A549 (cell line): ENCODE measurements around the gene RMND5B. TPM values are rescaled to one million over a fixed set of nuclear protein-coding genes. Genes with fewer than 3 reads are reported as not detected.

Experiments used
- ATAC-seq, 2 experiments: fragments of 200-7000 bp in 1 of 2; fragments of >200 bp in 1 of 2; cut with Nextera tagmentation in 1 of 2; cut with Tn5 transposase in 1 of 2; 3 replicates each; pipeline versions ENCODE4 v1.8.0 to v1.9.1; 2018 to 2020; ENCODE audit warnings: mild to moderate bottlenecking in 1 of 2, moderate library complexity in 1 of 2
- CTCF ChIA-PET: fragments of 300-600 bp; sonication (Branson Sonifier 250); formaldehyde crosslinking; extraction: SDS; loops from one replicate; lab custom pipeline; 2021; ENCODE audit warnings: antibody characterized with exemption, inconsistent platforms; lab: Yijun Ruan, JAX
- POLR2A ChIA-PET: fragments of 350-600 bp; formaldehyde crosslinking; extraction: SDS; loops from one replicate; lab custom pipeline; 2021; ENCODE audit warnings: antibody characterized with exemption, inconsistent platforms; lab: Yijun Ruan, JAX
- DNase-seq, 2 experiments: peaks; one replicate each; pipeline versions ENCODE4 v3.0.0 to v3.0.0-alpha.2; 2011 to 2016; ENCODE audit warnings: low read depth in 1 of 2, low spot score in 1 of 2
- FAIRE-seq: peaks from 2 replicates; lab custom pipeline; 2011; peaks lifted over from hg19 to GRCh38; lab: Jason Lieb, UNC
- H3K27ac ChIP-seq, 2 experiments: fragments of >200 bp; sonication (Bioruptor Twin); formaldehyde crosslinking; 3 replicates each; pipeline ENCODE4 v1.5.1; 2016 to 2017
- H3K4me1 ChIP-seq: fragments of >200 bp; sonication (Bioruptor Twin); formaldehyde crosslinking; 3 replicates; pipeline ENCODE4 v1.6.1; 2016
- H3K4me2 ChIP-seq: fragments of >200 bp; sonication (Bioruptor Twin); formaldehyde crosslinking; 3 replicates; pipeline ENCODE4 v1.6.1; 2016
- H3K4me3 ChIP-seq: fragments of >200 bp; sonication (Bioruptor Twin); formaldehyde crosslinking; 3 replicates; pipeline ENCODE4 v1.5.1; 2016
- H3K9me3 ChIP-seq: fragments of >200 bp; sonication (Bioruptor Twin); formaldehyde crosslinking; 3 replicates; pipeline ENCODE4 v1.6.1; 2016
- ATOH8 ChIP-seq: fragments of 250-450 bp; sonication (Bioruptor Pico); IDR thresholded peaks from 2 replicates; pipeline ENCODE4 v1.5.0; 2020; ENCODE audit warnings: low read depth, mild to moderate bottlenecking, moderate library complexity
- BCL3 ChIP-seq: fragments of >200 bp; sonication (Bioruptor Twin); formaldehyde crosslinking; IDR thresholded peaks from 3 replicates; pipeline ENCODE4 v1.6.1; 2016
- BHLHE40 ChIP-seq: IDR thresholded peaks from 2 replicates; pipeline ENCODE4 v1.6.1; 2012; ENCODE audit warnings: low read depth, low read length, inconsistent platforms
- CBX8 ChIP-seq: fragments of 200-600 bp; sonication (generic); IDR thresholded peaks from 2 replicates; pipeline ENCODE4 v1.6.1; 2016
- CHD2 ChIP-seq: fragments of 150-350 bp; IDR thresholded peaks from 2 replicates; pipeline ENCODE4 v1.6.1; 2014; ENCODE audit warnings: low read length; ENCODE audit not compliant: partially characterized antibody
- CTCF ChIP-seq: fragments of >200 bp; sonication (Bioruptor Twin); formaldehyde crosslinking; IDR thresholded peaks from 3 replicates; pipeline ENCODE4 v1.5.1; 2016
- E2F6 ChIP-seq: IDR thresholded peaks from 2 replicates; pipeline ENCODE4 v1.6.1; 2012; ENCODE audit warnings: low read depth, borderline replicate concordance
- EHF ChIP-seq: fragments of 250-450 bp; sonication (Bioruptor Pico); IDR thresholded peaks from 2 replicates; pipeline ENCODE4 v1.5.0; 2020; ENCODE audit warnings: mild to moderate bottlenecking
- EHMT2 ChIP-seq: fragments of 200-600 bp; sonication (generic); IDR thresholded peaks from 2 replicates; pipeline ENCODE4 v1.6.1; 2016; ENCODE audit warnings: antibody characterized with exemption, low read depth, mild to moderate bottlenecking, moderate library complexity
- FOXS1 ChIP-seq: fragments of 250-450 bp; sonication (Bioruptor Pico); IDR thresholded peaks from 2 replicates; pipeline ENCODE4 v1.5.0; 2020; ENCODE audit warnings: mild to moderate bottlenecking, moderate library complexity
- HMGXB4 ChIP-seq: fragments of 250-450 bp; sonication (Bioruptor Pico); IDR thresholded peaks from 2 replicates; pipeline ENCODE4 v1.5.0; 2021; ENCODE audit warnings: mild to moderate bottlenecking, moderate library complexity, borderline replicate concordance
- JUN ChIP-seq, 2 experiments: fragments of >200 bp; sonication (Bioruptor Twin); formaldehyde crosslinking; IDR thresholded peaks; 2 replicates in 1 of 2; 3 replicates in 1 of 2; pipeline ENCODE4 v1.6.1; 2016 to 2017
- MAFK ChIP-seq: fragments of 450-650 bp; IDR thresholded peaks from 2 replicates; pipeline ENCODE4 v1.6.1; 2014; ENCODE audit not compliant: partially characterized antibody
- NFE2L2 ChIP-seq: fragments of 150-350 bp; conservative IDR thresholded peaks from 2 replicates; pipeline ENCODE4 v1.6.1; 2014; ENCODE audit warnings: low read length
- POLR2A ChIP-seq: IDR thresholded peaks from 2 replicates; pipeline ENCODE4 v1.6.1; 2012; ENCODE audit warnings: mild to moderate bottlenecking, low read length
- RFX5 ChIP-seq: fragments of 450-650 bp; IDR thresholded peaks from 2 replicates; pipeline ENCODE4 v1.7.1; 2014; ENCODE audit warnings: antibody characterized with exemption, mild to moderate bottlenecking, moderate library complexity
- RNF2 ChIP-seq: fragments of 200-600 bp; sonication (generic); IDR thresholded peaks from 2 replicates; pipeline ENCODE4 v1.6.1; 2016; ENCODE audit warnings: low read depth, mild to moderate bottlenecking, antibody characterized with exemption, moderate library complexity, borderline replicate concordance
- TFCP2L1 ChIP-seq: fragments of 250-450 bp; sonication (Bioruptor Pico); IDR thresholded peaks from 2 replicates; pipeline ENCODE4 v1.5.0; 2021; ENCODE audit warnings: mild to moderate bottlenecking
- TP53 ChIP-seq: fragments of 250-450 bp; sonication (Bioruptor Pico); IDR thresholded peaks from 2 replicates; pipeline ENCODE4 v1.5.0; 2021; ENCODE audit warnings: mild to moderate bottlenecking, moderate library complexity
- ZFP36 ChIP-seq: fragments of 450-650 bp; IDR thresholded peaks from 2 replicates; pipeline ENCODE4 v1.6.1; 2014; ENCODE audit warnings: borderline replicate concordance; ENCODE audit not compliant: partially characterized antibody
- ZSCAN20 ChIP-seq: fragments of 250-450 bp; sonication (Bioruptor Pico); IDR thresholded peaks from 2 replicates; pipeline ENCODE4 v1.8.0; 2022; ENCODE audit warnings: mild to moderate bottlenecking, moderate library complexity
- WGBS: methylation state at CpG from one replicate; pipeline ENCODE4 v1.1.6; 2017; ENCODE audit errors: missing lambda C conversion rate; 5-methylcytosine and 5-hydroxymethylcytosine counted together
- polyA plus RNA-seq, 4 experiments: library from polyadenylated mRNA; depleted of rRNA in 3 of 4; stranded (reverse); fragments of >200 nt; fragmentation: RNase III in 1 of 4; extraction: RNeasy Plus Mini Kit Qiagen cat#74134 plus additional on column Dnase treatment in 1 of 4; gene quantifications; 2 replicates in 3 of 4; 3 replicates in 1 of 4; pipeline ENCODE4 v1.2.3, GENCODE V29; 2011 to 2017

RMND5B gene
- polyA plus RNA-seq, 2 of the 4 experiments (the other 2 are of a cell fraction): 20.2 to 30.3 TPM

- TF ChIP-seq ATOH8 (CRISPR knock-in tag) (no peak), EHMT2 (no peak), MAFK (no peak), EHF (no peak), RFX5 (no peak), POLR2A (no peak)
- TF ChIP-seq, all 56 proteins: peak for 0
These were observed 6.6 kb upstream of the RMND5B start (continued) for GRCh38 chr5:178123966-178124925.

- ChIA-PET CTCF (interaction anchor here (1.3 kb wide), 1 partner anchor 10 kb away, joined by 4 read pairs; no protein-coding TSS in a partner anchor), POLR2A (no interaction called here)
- no peaks in the 10 kb centered on the region for H3K4me1 ChIP-seq
These were observed 5.4 kb upstream of the RMND5B start for GRCh38 chr5:178125253-178125906.

GRCh38 chr5:178126556-178126955 is 4.3 kb upstream of the RMND5B start:
- Histone ChIP-seq H3K4me3 (no peak overlapping the region), H3K27ac (no peak overlapping the region), H3K9me3 (no peaks in the 10 kb centered on the region), H3K4me2 (no peak overlapping the region), H3K4me1 (no peaks in the 10 kb centered on the region)
- ChIA-PET POLR2A (no interaction called here), CTCF (interaction anchor here (1.2 kb wide), 1 partner anchor 50 kb away, joined by 3 read pairs; no protein-coding TSS in a partner anchor)
- FAIRE-seq (no peak), DNase-seq (no peak), ATAC-seq (no peak)
- 84% methylated on average over 3 of the region's 3 CpGs for WGBS
- TF ChIP-seq FOXS1 (CRISPR knock-in tag) (no peak), NFE2L2 (no peak), TP53 (CRISPR knock-in tag) (no peak), HMGXB4 (no peak), CTCF (no peak), MAFK (no peak), BHLHE40 (no peak), CHD2 (no peak)

More at GRCh38 chr5:178125253-178125906, 5.4 kb upstream of the RMND5B start:
- H3K4me2 ChIP-seq: no peak overlapping the region
- TF ChIP-seq ZSCAN20 (CRISPR knock-in tag): no peak
- no peak for TF ChIP-seq CBX8
- no peak for TF ChIP-seq MAFK
- no peak for TF ChIP-seq TFCP2L1 (CRISPR knock-in tag)
- TF ChIP-seq FOXS1 (CRISPR knock-in tag): no peak
- no peak for TF ChIP-seq RNF2
- TF ChIP-seq JUN (IDR thresholded peaks at IDR 0.05): no peak
- TF ChIP-seq BCL3: no peak
- TF ChIP-seq E2F6: no peak
- no peak for TF ChIP-seq ZFP36
- TF ChIP-seq EHF: no peak
- TF ChIP-seq HMGXB4: no peak
- FAIRE-seq (no peak), ATAC-seq (no peak), DNase-seq (no peak)
- no peak overlapping the region for H3K27ac ChIP-seq
- WGBS: 78% methylated on average over 9 of the region's 10 CpGs
- H3K9me3 ChIP-seq: no peaks in the 10 kb centered on the region
- H3K4me3 ChIP-seq: no peak overlapping the region
